PFSK-1 (cell line): Measurements from ENCODE around the gene ZBED5. TPM values are rescaled to one million over a fixed set of nuclear protein-coding genes. Genes with fewer than 3 reads are reported as not detected.
A peak's percentile ranks its signal among the peaks of the same experiment; 100 is the strongest.

ENCODE experiments used
- FOXP2 ChIP-seq: optimal IDR thresholded peaks from 2 replicates; pipeline ENCODE3; 2011; ENCODE audit warnings: borderline replicate concordance, control low read depth, inconsistent platforms; ENCODE audit not compliant: insufficient read depth; ENCODE audit errors: extremely low read length, extremely low read depth
- POLR2AphosphoS5 ChIP-seq: IDR thresholded peaks from 2 replicates; pipeline ENCODE4 v1.6.1; 2012; ENCODE audit warnings: low read depth, mild to moderate bottlenecking, control low read depth, low read length, moderate library complexity
- SIN3A ChIP-seq: IDR thresholded peaks from 2 replicates; pipeline ENCODE4 v1.6.1; 2012; ENCODE audit warnings: mild to moderate bottlenecking, low read length, moderate library complexity, borderline replicate concordance; ENCODE audit not compliant: insufficient read depth
- TAF1 ChIP-seq: IDR thresholded peaks from 2 replicates; pipeline ENCODE4 v1.6.1; 2012; ENCODE audit warnings: low read length, control low read depth, borderline replicate concordance; ENCODE audit not compliant: insufficient read depth
- polyA plus RNA-seq: library from polyadenylated mRNA; unstranded; fragments of >200 nt; gene quantifications from one replicate; pipeline ENCODE4 v1.2.1, GENCODE V29; 2012; ENCODE audit warnings: low read depth, missing spikeins; ENCODE audit not compliant: insufficient read length
- TF ChIP-seq, protein P1 (sequence below), 2 experiments: IDR thresholded peaks; 2 replicates each; pipeline versions ENCODE4 v1.6.1 to v1.8.0; 2011 to 2012; ENCODE audit warnings: low read depth in 2 of 2, low read length in 2 of 2, control low read depth in 1 of 2, inconsistent platforms in 1 of 2, mild to moderate bottlenecking in 1 of 2, moderate library complexity in 1 of 2; ENCODE audit not compliant: insufficient read depth in 1 of 2

Gene ZBED5
- polyA plus RNA-seq = 7.4 TPM

DNA sequence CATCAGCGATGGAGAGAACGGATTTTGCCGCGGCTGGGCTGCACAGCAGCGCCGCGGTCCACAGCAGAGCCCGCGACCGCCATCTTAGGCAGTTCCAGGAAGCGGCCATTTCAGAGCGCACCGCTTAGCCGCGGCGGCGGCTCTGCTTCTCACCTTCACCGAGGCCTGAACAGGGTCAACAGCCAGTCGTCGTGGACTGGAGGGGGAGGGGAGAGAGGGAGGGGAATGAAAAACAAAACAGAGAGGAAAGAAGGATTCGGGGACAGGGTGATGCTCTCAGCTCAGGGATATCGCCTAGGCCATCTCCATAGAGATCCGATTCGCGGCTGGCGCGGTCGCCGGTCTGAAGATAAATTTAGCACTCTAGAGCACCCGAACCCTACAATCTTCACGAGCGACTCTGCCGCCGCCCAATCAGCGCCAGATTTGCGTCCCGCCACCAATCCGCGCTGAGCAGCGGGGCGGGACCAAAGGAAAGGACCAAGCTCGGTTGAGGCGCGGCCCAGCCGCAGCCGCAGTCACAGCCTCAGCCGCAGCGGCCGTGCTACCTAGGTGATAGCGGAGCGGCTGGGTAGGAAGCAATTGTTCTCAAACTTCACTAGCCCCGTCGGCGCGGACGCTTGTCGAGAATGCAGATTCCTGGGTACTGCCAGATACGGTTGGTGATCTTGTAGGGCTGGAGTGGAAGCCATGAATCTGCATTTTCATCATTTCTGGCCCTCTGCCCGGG lies at the start of gene ZBED5:
ZBED5 (minus strand) TSS at position 345 of the 730 bp plus-strand sequence. CDS start 3,108 bp downstream, outside the sequence.
- TF ChIP-seq, protein P1, sequence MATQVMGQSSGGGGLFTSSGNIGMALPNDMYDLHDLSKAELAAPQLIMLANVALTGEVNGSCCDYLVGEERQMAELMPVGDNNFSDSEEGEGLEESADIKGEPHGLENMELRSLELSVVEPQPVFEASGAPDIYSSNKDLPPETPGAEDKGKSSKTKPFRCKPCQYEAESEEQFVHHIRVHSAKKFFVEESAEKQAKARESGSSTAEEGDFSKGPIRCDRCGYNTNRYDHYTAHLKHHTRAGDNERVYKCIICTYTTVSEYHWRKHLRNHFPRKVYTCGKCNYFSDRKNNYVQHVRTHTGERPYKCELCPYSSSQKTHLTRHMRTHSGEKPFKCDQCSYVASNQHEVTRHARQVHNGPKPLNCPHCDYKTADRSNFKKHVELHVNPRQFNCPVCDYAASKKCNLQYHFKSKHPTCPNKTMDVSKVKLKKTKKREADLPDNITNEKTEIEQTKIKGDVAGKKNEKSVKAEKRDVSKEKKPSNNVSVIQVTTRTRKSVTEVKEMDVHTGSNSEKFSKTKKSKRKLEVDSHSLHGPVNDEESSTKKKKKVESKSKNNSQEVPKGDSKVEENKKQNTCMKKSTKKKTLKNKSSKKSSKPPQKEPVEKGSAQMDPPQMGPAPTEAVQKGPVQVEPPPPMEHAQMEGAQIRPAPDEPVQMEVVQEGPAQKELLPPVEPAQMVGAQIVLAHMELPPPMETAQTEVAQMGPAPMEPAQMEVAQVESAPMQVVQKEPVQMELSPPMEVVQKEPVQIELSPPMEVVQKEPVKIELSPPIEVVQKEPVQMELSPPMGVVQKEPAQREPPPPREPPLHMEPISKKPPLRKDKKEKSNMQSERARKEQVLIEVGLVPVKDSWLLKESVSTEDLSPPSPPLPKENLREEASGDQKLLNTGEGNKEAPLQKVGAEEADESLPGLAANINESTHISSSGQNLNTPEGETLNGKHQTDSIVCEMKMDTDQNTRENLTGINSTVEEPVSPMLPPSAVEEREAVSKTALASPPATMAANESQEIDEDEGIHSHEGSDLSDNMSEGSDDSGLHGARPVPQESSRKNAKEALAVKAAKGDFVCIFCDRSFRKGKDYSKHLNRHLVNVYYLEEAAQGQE (IDR thresholded peaks at IDR 0.05; ENCODE audit: insufficient read depth in 1 of 2, low read depth in 2 of 2, low read length in 2 of 2) = 0 out of 4 replicates have a peak, but pooled peaks of 1 of the 2 experiments have one; percentile 5
- TF ChIP-seq FOXP2 (no peak), SIN3A (0 out of 2 replicates have a peak, but pooled peaks have one; percentile 42), POLR2AphosphoS5 (peak; percentile 89)

DNA sequence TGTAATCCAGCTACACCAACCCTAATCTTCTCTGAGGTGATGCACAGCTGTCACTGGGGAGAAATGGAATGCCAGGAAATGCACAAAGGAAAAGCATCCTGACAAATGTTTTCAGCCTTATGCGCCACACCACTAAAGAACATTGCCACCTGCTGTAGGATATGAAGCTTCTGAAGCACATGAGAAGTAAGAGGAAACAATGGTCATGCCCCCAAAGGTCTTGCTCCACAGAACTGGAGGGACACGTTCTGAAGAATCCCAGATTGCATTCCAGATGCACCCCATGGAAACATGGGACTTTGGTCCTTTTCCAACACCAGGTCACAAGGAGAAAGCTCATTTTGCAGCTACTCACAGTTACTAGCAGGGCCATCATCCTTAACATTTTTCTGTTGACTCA lies 48.7 kb upstream of the ZBED5 start:
- TF ChIP-seq TAF1 = no peak
- TF ChIP-seq, protein P1 (IDR thresholded peaks at IDR 0.05; ENCODE audit: insufficient read depth in 1 of 2, low read depth in 2 of 2, low read length in 2 of 2) = no peak
- no peak for TF ChIP-seq SIN3A
- no peak for TF ChIP-seq FOXP2
- no peak for TF ChIP-seq POLR2AphosphoS5

DNA sequence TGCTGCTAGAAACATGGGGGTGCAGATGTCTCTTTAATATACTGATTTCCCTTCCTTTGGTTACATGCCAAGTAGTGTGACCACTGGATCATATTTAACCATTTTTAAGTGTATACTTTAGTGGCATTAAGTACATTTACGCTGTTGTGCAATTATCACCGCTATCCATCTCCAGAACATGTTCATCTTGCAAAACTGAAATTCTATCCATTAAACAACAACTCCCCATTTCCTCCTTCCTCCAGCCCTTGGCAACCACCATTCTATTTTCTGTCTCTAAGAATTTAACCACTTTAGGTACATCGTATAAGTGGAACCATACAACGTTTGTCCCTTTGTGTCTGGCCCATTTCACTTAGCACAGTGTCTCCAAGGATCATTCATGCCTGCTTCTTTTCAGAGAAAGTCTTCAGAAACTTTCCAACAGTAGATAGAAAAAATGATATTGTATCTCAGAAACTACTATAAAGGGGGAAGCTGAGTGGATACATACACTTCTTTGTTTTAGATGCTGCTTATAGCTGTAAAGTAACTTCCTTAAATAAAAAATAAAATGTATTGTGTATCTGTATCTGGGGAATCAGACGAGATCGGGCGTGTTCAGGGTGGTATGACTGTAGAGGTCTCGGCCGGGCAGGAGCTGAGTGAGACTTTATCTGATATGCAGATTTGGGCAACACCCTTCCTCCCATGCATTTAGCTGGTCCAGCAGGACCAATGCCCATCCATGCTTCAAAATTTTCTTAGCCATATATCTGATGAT lies 44.6 kb upstream of the ZBED5 start:
- TF ChIP-seq SIN3A (no peak), POLR2AphosphoS5 (no peak), FOXP2 (no peak), TAF1 (no peak)
- TF ChIP-seq, protein P1 (IDR thresholded peaks at IDR 0.05; ENCODE audit: insufficient read depth in 1 of 2, low read depth in 2 of 2, low read length in 2 of 2) = no peak

DNA sequence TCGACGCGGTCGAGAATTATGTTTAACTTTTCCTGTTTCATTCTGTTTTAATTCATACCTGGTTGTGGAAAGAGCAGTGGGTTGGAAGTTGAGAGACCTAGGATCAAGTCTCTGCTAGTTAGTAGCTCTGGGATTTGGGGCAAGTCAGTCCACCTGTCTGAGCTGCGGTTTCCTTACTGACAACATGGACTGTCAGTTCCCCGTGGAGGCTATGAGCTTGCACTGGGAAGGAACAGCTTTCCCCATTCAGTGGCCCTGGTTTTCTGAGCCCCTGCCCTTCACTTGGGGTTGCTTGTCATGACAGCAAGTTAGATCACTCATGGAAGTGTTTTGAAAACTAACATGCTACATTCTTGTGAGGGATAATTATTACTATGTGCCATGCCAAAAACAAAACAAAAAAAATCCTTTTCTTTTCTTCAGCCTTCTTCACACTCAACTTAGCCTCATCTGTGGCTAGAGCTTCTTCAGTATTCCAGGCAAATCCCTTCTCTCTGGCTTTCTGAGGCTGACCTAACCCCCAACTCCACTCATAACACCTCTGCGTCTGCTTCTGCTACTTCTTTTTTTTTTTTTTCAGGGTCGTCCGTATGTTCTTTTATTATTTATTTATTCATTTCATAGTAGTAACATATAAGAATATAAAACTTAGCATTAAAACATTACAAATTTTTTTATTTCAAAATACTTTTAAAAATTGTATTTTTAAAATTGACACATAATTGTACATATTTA lies 43.0 kb upstream of the ZBED5 start:
- TF ChIP-seq FOXP2 = no peak
- TF ChIP-seq, protein P1 (IDR thresholded peaks at IDR 0.05; ENCODE audit: insufficient read depth in 1 of 2, low read depth in 2 of 2, low read length in 2 of 2) = no peak
- no peak for TF ChIP-seq POLR2AphosphoS5
- TF ChIP-seq SIN3A = no peak
- TF ChIP-seq TAF1 = no peak
